Measurements from ENCODE around the gene INO80C.

Gene INO80C

GRCh38 chr18:35497027-35497369 lies 762 bp downstream of the INO80C start:
- peak overlapping the region; percentile 99 for H3K27ac ChIP-seq
- H3K4me3 ChIP-seq (ENCODE audit: low read depth, low read length): peak overlapping the region; percentile 89
- no peak for DNase-seq
- TF ChIP-seq CTCF (IDR thresholded peaks at IDR 0.05; ENCODE audit: low read depth, low read length): no peak
- H3K36me3 ChIP-seq: no peaks in the 10 kb centered on the region; the same call in 1 of the 2 replicates
- no peaks in the 10 kb centered on the region for H3K27me3 ChIP-seq (ENCODE audit: insufficient read depth, low read depth, severe bottlenecking)
- H3K9me3 ChIP-seq (ENCODE audit: severe bottlenecking): no peaks in the 10 kb centered on the region

- DNase-seq: no peak
- Histone ChIP-seq H3K36me3 (no peaks in the 10 kb centered on the region; the same call in 1 of the 2 replicates), H3K9me3 (ENCODE audit: severe bottlenecking) (no peaks in the 10 kb centered on the region), H3K27ac (no peak overlapping the region), H3K4me3 (ENCODE audit: low read depth, low read length) (no peak overlapping the region), H3K27me3 (ENCODE audit: insufficient read depth, low read depth, severe bottlenecking) (no peaks in the 10 kb centered on the region)
- no peak for TF ChIP-seq CTCF (IDR thresholded peaks at IDR 0.05; ENCODE audit: low read depth, low read length)
These were observed 2.0 kb downstream of the INO80C start for GRCh38 chr18:35495536-35496314.

- Histone ChIP-seq H3K27ac (0 out of 2 replicates have a peak overlapping the region, but pooled peaks have one; percentile 7), H3K9me3 (ENCODE audit: severe bottlenecking) (no peaks in the 10 kb centered on the region), H3K27me3 (ENCODE audit: insufficient read depth, low read depth, severe bottlenecking) (no peaks in the 10 kb centered on the region), H3K36me3 (no peaks in the 10 kb centered on the region; the same call in 1 of the 2 replicates), H3K4me3 (ENCODE audit: low read depth, low read length) (no peak overlapping the region)
- DNase-seq: no peak
- TF ChIP-seq CTCF (IDR thresholded peaks at IDR 0.05; ENCODE audit: low read depth, low read length): no peak
These were observed 3.2 kb downstream of the INO80C start for GRCh38 chr18:35494251-35495220.

GRCh38 chr18:35491700-35492077 lies 6.1 kb downstream of the INO80C start:
- Histone ChIP-seq H3K36me3 (no peaks in the 10 kb centered on the region), H3K27ac (no peak overlapping the region), H3K4me3 (ENCODE audit: low read depth, low read length) (no peak overlapping the region), H3K9me3 (ENCODE audit: severe bottlenecking) (no peaks in the 10 kb centered on the region), H3K27me3 (ENCODE audit: insufficient read depth, low read depth, severe bottlenecking) (no peaks in the 10 kb centered on the region)
- DNase-seq: no peak
- no peak for TF ChIP-seq CTCF (IDR thresholded peaks at IDR 0.05; ENCODE audit: low read depth, low read length)

- no peak for TF ChIP-seq CTCF (IDR thresholded peaks at IDR 0.05; ENCODE audit: low read depth, low read length)
- H3K9me3 ChIP-seq (ENCODE audit: severe bottlenecking): no peaks in the 10 kb centered on the region
- DNase-seq: no peak
- H3K27me3 ChIP-seq (ENCODE audit: insufficient read depth, low read depth, severe bottlenecking): no peaks in the 10 kb centered on the region
- no peak overlapping the region for H3K27ac ChIP-seq
- no peaks in the 10 kb centered on the region for H3K36me3 ChIP-seq
- H3K4me3 ChIP-seq (ENCODE audit: low read depth, low read length): no peak overlapping the region
These were observed 6.7 kb downstream of the INO80C start for GRCh38 chr18:35490894-35491699.
